HUES64 (cell line): ENCODE data around the gene STK32A. TPM values are rescaled to one million over a fixed set of nuclear protein-coding genes. Genes with fewer than 3 reads are reported as not detected.

Source experiments
- H3K27ac ChIP-seq: 2 replicates; pipeline ENCODE4 v1.7.0; 2013; ENCODE audit warnings: low read depth, low read length, inconsistent platforms
- H3K27me3 ChIP-seq: 2 replicates; pipeline ENCODE4 v1.6.1; 2013; ENCODE audit warnings: mild to moderate bottlenecking, low read length; ENCODE audit not compliant: insufficient read depth
- H3K36me3 ChIP-seq: 2 replicates; pipeline ENCODE4 v1.6.1; 2013; ENCODE audit warnings: mild to moderate bottlenecking, low read length; ENCODE audit not compliant: insufficient read depth
- H3K4me1 ChIP-seq: 2 replicates; pipeline ENCODE4 v1.6.1; 2013; ENCODE audit warnings: mild to moderate bottlenecking, low read length, moderate library complexity; ENCODE audit not compliant: insufficient read depth
- H3K4me3 ChIP-seq: 2 replicates; pipeline ENCODE4 v1.5.1; 2013; ENCODE audit warnings: mild to moderate bottlenecking, low read length, moderate library complexity
- H3K9ac ChIP-seq: 2 replicates; pipeline ENCODE4 v1.6.1; 2013; ENCODE audit warnings: mild to moderate bottlenecking, low read depth, low read length
- H3K9me3 ChIP-seq: 2 replicates; pipeline ENCODE4 v1.6.1; 2013; ENCODE audit warnings: low read depth, low read length; ENCODE audit not compliant: insufficient read depth
- WGBS: fragments of 150-250, 120-280 bp; methylation state at CpG from one replicate; pipeline ENCODE4 v1.1.7; 2013; ENCODE audit warnings: missing lambda C conversion rate; 5-methylcytosine and 5-hydroxymethylcytosine counted together
- polyA plus RNA-seq, 2 experiments: library from polyadenylated mRNA; stranded (reverse); fragments of 50-300 nt; gene quantifications; one replicate each; pipeline ENCODE4 v1.2.3, GENCODE V29; 2013

The STK32A gene
- polyA plus RNA-seq (2013, experiment 1 of 2): 0.65 TPM
- polyA plus RNA-seq (2013, experiment 2 of 2): 0.57 TPM

- 4% methylated on average over 24 of the region's 28 CpGs for WGBS
- Histone ChIP-seq H3K36me3 (no peaks in the 10 kb centered on the region), H3K4me1 (peaks cover 2% of the 10 kb centered on the region; the same call in 1 of the 2 replicates), H3K27ac (no peak within 1 kb of the TSS), H3K9me3 (no peaks in the 10 kb centered on the region), H3K27me3 (peaks cover 56% of the 10 kb centered on the region), H3K4me3 (peak within 1 kb of the TSS; percentile 71), H3K9ac (peak within 1 kb of the TSS; percentile 39; the same call in 1 of the 2 replicates)
These were observed at the start of gene STK32A for GRCh38 chr5:147234825-147235635. Gene STK32A (plus strand): TSS chr5:147235026. CDS start chr5:147239635, 4,609 bp downstream.

- WGBS: 89% methylated on average over 1 of the region's 1 CpG
- H3K4me3 ChIP-seq: no peak overlapping the region
These were observed 47.7 kb upstream of the STK32A start for GRCh38 chr5:147187099-147187540.

GRCh38 chr5:147188200-147189108 is 46.4 kb upstream of the STK32A start:
- no peaks in the 10 kb centered on the region for H3K36me3 ChIP-seq
- peaks cover 29% of the 10 kb centered on the region for H3K4me1 ChIP-seq
- H3K9me3 ChIP-seq: no peaks in the 10 kb centered on the region
- 62% methylated on average over 20 of the region's 20 CpGs for WGBS
- H3K27ac ChIP-seq: no peak overlapping the region
- no peak overlapping the region for H3K9ac ChIP-seq
- H3K4me3 ChIP-seq: no peak overlapping the region
- no peaks in the 10 kb centered on the region for H3K27me3 ChIP-seq

More at GRCh38 chr5:147187099-147187540, 47.7 kb upstream of the STK32A start:
- H3K9ac ChIP-seq: no peak overlapping the region
- no peaks in the 10 kb centered on the region for H3K27me3 ChIP-seq
- no peaks in the 10 kb centered on the region for H3K9me3 ChIP-seq
- no peaks in the 10 kb centered on the region for H3K36me3 ChIP-seq
- H3K27ac ChIP-seq: no peak overlapping the region
- peaks cover 17% of the 10 kb centered on the region; the same call in 1 of the 2 replicates for H3K4me1 ChIP-seq

- H3K9me3 ChIP-seq: no peaks in the 10 kb centered on the region
- H3K9ac ChIP-seq: no peak overlapping the region
- H3K4me1 ChIP-seq: peaks cover 34% of the 10 kb centered on the region
- H3K36me3 ChIP-seq: no peaks in the 10 kb centered on the region
- WGBS: 54% methylated on average over 2 of the region's 2 CpGs
- no peaks in the 10 kb centered on the region for H3K27me3 ChIP-seq
- H3K4me3 ChIP-seq: no peak overlapping the region
- H3K27ac ChIP-seq: no peak overlapping the region
These were observed 45.8 kb upstream of the STK32A start for GRCh38 chr5:147189109-147189424.

- Histone ChIP-seq H3K4me1 (peaks cover 34% of the 10 kb centered on the region), H3K27ac (no peak overlapping the region), H3K27me3 (no peaks in the 10 kb centered on the region), H3K9ac (no peak overlapping the region), H3K36me3 (no peaks in the 10 kb centered on the region), H3K9me3 (no peaks in the 10 kb centered on the region), H3K4me3 (no peak overlapping the region)
- WGBS: 80% methylated on average over 1 of the region's 1 CpG
These were observed 44.5 kb upstream of the STK32A start for GRCh38 chr5:147190331-147190730.

GRCh38 chr5:147193123-147193522 is 41.7 kb upstream of the STK32A start:
- H3K4me3 ChIP-seq: no peak overlapping the region
- no peak overlapping the region for H3K27ac ChIP-seq
- H3K9ac ChIP-seq: no peak overlapping the region
- WGBS: 57% methylated on average over 1 of the region's 1 CpG
- H3K36me3 ChIP-seq: no peaks in the 10 kb centered on the region
- H3K9me3 ChIP-seq: no peaks in the 10 kb centered on the region
- peaks cover 34% of the 10 kb centered on the region for H3K4me1 ChIP-seq
- no peaks in the 10 kb centered on the region for H3K27me3 ChIP-seq

- WGBS: 96% methylated on average over 5 of the region's 5 CpGs
- no peaks in the 10 kb centered on the region for H3K36me3 ChIP-seq
- 0 out of 2 replicates have a peak, but pooled peaks cover 3% of the 10 kb centered on the region for H3K9me3 ChIP-seq
- no peak overlapping the region for H3K9ac ChIP-seq
- no peak overlapping the region for H3K4me3 ChIP-seq
- no peak overlapping the region for H3K27ac ChIP-seq
- H3K27me3 ChIP-seq: no peaks in the 10 kb centered on the region; the same call in 1 of the 2 replicates
- H3K4me1 ChIP-seq: no peaks in the 10 kb centered on the region
These were observed 34.8 kb upstream of the STK32A start for GRCh38 chr5:147200004-147200403.

GRCh38 chr5:147203213-147203612 is 31.6 kb upstream of the STK32A start:
- no peak overlapping the region for H3K27ac ChIP-seq
- 90% methylated on average over 3 of the region's 4 CpGs for WGBS
- H3K9me3 ChIP-seq: 0 out of 2 replicates have a peak, but pooled peaks cover 3% of the 10 kb centered on the region
- H3K4me3 ChIP-seq: no peak overlapping the region
- no peaks in the 10 kb centered on the region for H3K4me1 ChIP-seq
- H3K9ac ChIP-seq: no peak overlapping the region
- no peaks in the 10 kb centered on the region for H3K36me3 ChIP-seq
- H3K27me3 ChIP-seq: no peaks in the 10 kb centered on the region; the same call in 1 of the 2 replicates

GRCh38 chr5:147204576-147204975 is 30.2 kb upstream of the STK32A start:
- no peaks in the 10 kb centered on the region for H3K4me1 ChIP-seq
- no peaks in the 10 kb centered on the region; the same call in 1 of the 2 replicates for H3K27me3 ChIP-seq
- no peak overlapping the region for H3K4me3 ChIP-seq
- no peak overlapping the region for H3K9ac ChIP-seq
- no peak overlapping the region for H3K27ac ChIP-seq
- H3K9me3 ChIP-seq: 0 out of 2 replicates have a peak, but pooled peaks cover 3% of the 10 kb centered on the region
- 91% methylated on average over 2 of the region's 2 CpGs for WGBS
- H3K36me3 ChIP-seq: no peaks in the 10 kb centered on the region

GRCh38 chr5:147208134-147208533 is 26.7 kb upstream of the STK32A start:
- H3K27ac ChIP-seq: no peak overlapping the region
- H3K4me1 ChIP-seq: no peaks in the 10 kb centered on the region
- 0 out of 2 replicates have a peak, but pooled peaks cover 3% of the 10 kb centered on the region for H3K9me3 ChIP-seq
- 89% methylated on average over 1 of the region's 1 CpG for WGBS
- H3K4me3 ChIP-seq: no peak overlapping the region
- H3K9ac ChIP-seq: no peak overlapping the region
- H3K27me3 ChIP-seq: no peaks in the 10 kb centered on the region
- H3K36me3 ChIP-seq: no peaks in the 10 kb centered on the region
